Adrenal gland (tissue), 12 donors: Measurements from ENCODE around the gene RAC3. TPM values are rescaled to one million over a fixed set of nuclear protein-coding genes. Genes with fewer than 3 reads are reported as not detected.
A peak's percentile ranks its signal among the peaks of the same experiment; 100 is the strongest.

Experiments used
- DNase-seq, 7 donors: peaks; one replicate each; pipeline ENCODE4 v3.0.0-alpha.2; 2019 to 2020
- H3K27ac ChIP-seq, 5 donors: fragments of 200-600 bp; sonication (generic) in 4 of 5; 1 replicate in 3 of 5; 2 replicates in 2 of 5; pipeline versions ENCODE4 v1.5.1 to v1.8.0; 2016 to 2020; ENCODE audit warnings: mild to moderate bottlenecking in 1 of 5
- H3K27me3 ChIP-seq: fragments of 200-600 bp; 2 replicates; pipeline ENCODE4 v1.8.0; 2021
- H3K36me3 ChIP-seq, 2 donors: fragments of 200-600 bp; replicated peaks in 1 of 2; 1 replicate in 1 of 2; 2 replicates in 1 of 2; pipeline versions ENCODE4 v1.5.1 to v1.8.0; 2018 to 2022
- H3K4me1 ChIP-seq, 2 donors: fragments of 200-600 bp; replicated peaks in 1 of 2; 1 replicate in 1 of 2; 2 replicates in 1 of 2; pipeline versions ENCODE4 v1.5.1 to v1.8.0; 2018 to 2021
- H3K4me3 ChIP-seq, 4 donors: fragments of 200-600 bp; sonication (generic) in 3 of 4; one replicate each; pipeline ENCODE4 v1.5.1; 2016 to 2018
- H3K9me3 ChIP-seq, 3 donors: fragments of 200-600 bp; sonication (generic) in 1 of 3; replicated peaks in 1 of 3; 1 replicate in 2 of 3; 2 replicates in 1 of 3; pipeline versions ENCODE4 v1.5.1 to v1.8.0; 2016 to 2021
- CTCF ChIP-seq, 6 experiments: fragments of 450-650 bp in 4 of 6; fragments of 200-600 bp in 2 of 6; sonication (generic) in 1 of 6; IDR thresholded peaks; 1 replicate in 5 of 6; 2 replicates in 1 of 6; pipeline versions ENCODE4 v1.5.1 to v1.8.0; 2016 to 2021; ENCODE audit warnings: antibody characterized with exemption in 6 of 6, mild to moderate bottlenecking in 2 of 6, moderate library complexity in 1 of 6
- POLR2A ChIP-seq, 2 donors: fragments of 450-650 bp; IDR thresholded peaks; one replicate each; pipeline ENCODE4 v1.6.1; 2017; ENCODE audit warnings: antibody characterized with exemption in 2 of 2, mild to moderate bottlenecking in 2 of 2, moderate library complexity in 1 of 2
- WGBS, 4 donors: extraction: QIAGEN DNeasy Blood & Tissue Kit in 2 of 4; methylation state at CpG; one replicate each; pipeline versions ENCODE4 v1.1.5 to v1.1.7; 2013 to 2017; 5-methylcytosine and 5-hydroxymethylcytosine counted together
- intact Hi-C, 2 donors: fragments of 100-400 bp; cut with DNase I; formaldehyde crosslinking; loops; one replicate each; pipeline versions ENCODE4 v1.14.1 to v1.15.0; 2022 to 2023
- polyA plus RNA-seq, 3 donors: library from polyadenylated mRNA; stranded (reverse); fragments of 200-250 nt in 2 of 3; fragments of 350-450 nt in 1 of 3; fragmentation: Illumina TruSeq in 1 of 3; extraction: RNeasy Lipid Tissue Mini Kit (QIAGEN cat#74804) in 1 of 3; gene quantifications; one replicate each; pipeline ENCODE4 v1.2.3, GENCODE V29; 2013 to 2014
- total RNA-seq, 9 donors: library from RNA; depleted of rRNA in 4 of 9; stranded (reverse); fragments of >200 nt in 4 of 9; fragments of 120-200 nt in 1 of 9; fragmentation: NEBNext Ultra II Directional in 1 of 9; extraction: Animal tissue kit (Norgen Biotek cat#: 25700) in 1 of 9; gene quantifications; one replicate each; pipeline versions ENCODE4 v1.1.0 to v1.2.4, GENCODE V29; 2013 to 2023
- donor health status: healthy with polysubstance abuse.
- donor health status: Bipolar disorder and iron deficiency.
- donor health status: DM: yes; HTN: yes; CAD: no.
- donor health status: DM: no; HTN: no; CAD: no.
- donor health status: DM: no; HTN: no; CAD: no.
- donor health status: DM: yes; HTN: yes; CAD: no.

RAC3 gene
- total and polyA plus RNA-seq, 12 donors, result 1.6 to 13.5 (median 5.1) TPM

GRCh38 chr17:82062984-82063368 lies 31.5 kb downstream of the RAC3 start:
- Histone ChIP-seq H3K4me3 (no peak overlapping the region), H3K36me3 (peaks cover 0 to 45% of the 10 kb centered on the region in 2 donors), H3K4me1 (peaks cover 12 to 17% of the 10 kb centered on the region in 2 donors), H3K27ac (no peak overlapping the region), H3K9me3 (no peaks in the 10 kb centered on the region), H3K27me3 (no peaks in the 10 kb centered on the region)
- intact Hi-C loops, result no loop called here
- no peak for DNase-seq
- WGBS, 4 donors, result 72 to 92% (median 82%) methylated on average over 4 to 9 of the region's 9 CpGs
- no peak for TF ChIP-seq CTCF (IDR thresholded peaks at IDR 0.05)
- no peak for TF ChIP-seq POLR2A (IDR thresholded peaks at IDR 0.05)

GRCh38 chr17:82063424-82064415 lies 32.2 kb downstream of the RAC3 start:
- intact Hi-C loops, result no loop called here
- H3K9me3 ChIP-seq, result no peaks in the 10 kb centered on the region
- 78 to 89% (median 80%) methylated on average over 6 to 20 of the region's 20 CpGs for WGBS, 4 donors
- no peaks in the 10 kb centered on the region for H3K27me3 ChIP-seq
- H3K36me3 ChIP-seq, result peaks cover 0 to 38% of the 10 kb centered on the region in 2 donors
- TF ChIP-seq POLR2A (IDR thresholded peaks at IDR 0.05) (no peak), CTCF (IDR thresholded peaks at IDR 0.05) (no peak)
- peaks cover 12 to 17% of the 10 kb centered on the region in 2 donors for H3K4me1 ChIP-seq
- DNase-seq, result no peak
- no peak overlapping the region for H3K27ac ChIP-seq
- no peak overlapping the region for H3K4me3 ChIP-seq

- Histone ChIP-seq H3K36me3 (peaks cover 0 to 29% of the 10 kb centered on the region in 2 donors), H3K4me3 (peak overlapping the region; percentile 3 to 58 (median 44)), H3K9me3 (no peaks in the 10 kb centered on the region), H3K4me1 (peaks cover 12 to 17% of the 10 kb centered on the region in 2 donors), H3K27me3 (no peaks in the 10 kb centered on the region), H3K27ac (peak overlapping the region in 1 of 5 donors; percentile 87)
- intact Hi-C loops, result no loop called here
- 35 to 50% (median 41%) methylated on average over 16 to 36 of the region's 36 CpGs for WGBS, 4 donors
- no peak for DNase-seq
- TF ChIP-seq CTCF (IDR thresholded peaks at IDR 0.05) (no peak), POLR2A (IDR thresholded peaks at IDR 0.05) (no peak)
These were observed 33.1 kb downstream of the RAC3 start for GRCh38 chr17:82064433-82065192.

GRCh38 chr17:82065193-82065637 lies 33.7 kb downstream of the RAC3 start:
- Histone ChIP-seq H3K4me1 (peaks cover 12 to 17% of the 10 kb centered on the region in 2 donors), H3K4me3 (peak overlapping the region; percentile 32 to 65 (median 57)), H3K27ac (peak overlapping the region in 3 of 5 donors; percentile 52 to 87 (median 52)), H3K9me3 (no peaks in the 10 kb centered on the region), H3K36me3 (peaks cover 0 to 23% of the 10 kb centered on the region in 2 donors), H3K27me3 (no peaks in the 10 kb centered on the region)
- 1 to 4% (median 2%) methylated on average over 11 to 47 of the region's 47 CpGs; no CpG with 5 or more reads in 1 of the 4 donors for WGBS, 4 donors
- DNase-seq, result peak in 1 of 7 donors; percentile 44
- intact Hi-C loops, result no loop called here
- TF ChIP-seq CTCF (IDR thresholded peaks at IDR 0.05), result no peak
- no peak for TF ChIP-seq POLR2A (IDR thresholded peaks at IDR 0.05)
